ENCODE data around the gene PIP5K1A. TPM values are rescaled to one million over a fixed set of nuclear protein-coding genes. Genes with fewer than 3 reads are reported as not detected.
A peak's percentile ranks its signal among the peaks of the same experiment; 100 is the strongest.
"Not testable (repeated sequence)": the region's sequence is repeated elsewhere in the genome, so short reads cannot be mapped to it uniquely, and the experiment has no call there.

The PIP5K1A gene
- total RNA-seq, 1 donor from 2014 or later, result 44.4 TPM

DNA sequence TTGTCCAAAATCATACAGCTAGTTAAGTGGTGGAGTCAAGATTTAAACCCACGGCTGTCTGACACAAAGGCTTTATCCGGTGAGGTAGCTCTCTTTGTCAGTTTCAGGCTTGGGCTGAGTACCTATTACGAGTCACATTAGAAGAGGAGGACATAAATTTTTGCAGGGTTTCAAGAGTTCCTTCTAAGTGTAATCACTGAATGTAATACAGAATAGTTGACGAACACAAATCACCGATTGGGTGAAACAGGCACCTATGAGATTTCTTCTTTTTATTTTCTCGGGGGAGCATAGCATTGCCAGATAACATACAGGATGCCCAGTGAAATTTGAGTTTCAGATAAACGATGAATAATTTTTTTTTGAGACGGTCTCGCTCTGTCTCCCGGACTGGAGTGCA, 57.0 kb downstream of the PIP5K1A start:
- peak; percentile 39 for DNase-seq

DNA sequence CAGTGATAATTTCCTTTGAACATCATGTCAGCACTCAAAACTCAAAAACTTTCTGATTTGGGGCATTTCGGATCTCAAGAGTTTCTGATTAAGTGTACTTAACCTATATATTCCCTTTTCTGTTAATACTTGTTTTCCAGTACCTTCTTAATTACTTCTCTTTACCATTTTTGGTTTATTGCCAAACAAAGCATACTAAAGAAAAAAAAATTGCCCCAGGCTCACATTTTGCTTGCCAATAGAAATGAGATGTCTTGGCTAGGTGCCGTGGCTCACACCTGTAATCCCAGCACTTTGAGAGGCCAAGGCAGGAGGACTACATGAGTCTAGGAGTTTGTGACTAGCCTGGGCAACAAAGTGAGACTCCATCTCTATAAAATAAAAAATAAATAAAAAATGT, 61.0 kb downstream of the PIP5K1A start:
- no peak for DNase-seq

GRCh38 chr1:151265446-151266236, 67.3 kb downstream of the PIP5K1A start:
- DNase-seq, result no peak

DNA sequence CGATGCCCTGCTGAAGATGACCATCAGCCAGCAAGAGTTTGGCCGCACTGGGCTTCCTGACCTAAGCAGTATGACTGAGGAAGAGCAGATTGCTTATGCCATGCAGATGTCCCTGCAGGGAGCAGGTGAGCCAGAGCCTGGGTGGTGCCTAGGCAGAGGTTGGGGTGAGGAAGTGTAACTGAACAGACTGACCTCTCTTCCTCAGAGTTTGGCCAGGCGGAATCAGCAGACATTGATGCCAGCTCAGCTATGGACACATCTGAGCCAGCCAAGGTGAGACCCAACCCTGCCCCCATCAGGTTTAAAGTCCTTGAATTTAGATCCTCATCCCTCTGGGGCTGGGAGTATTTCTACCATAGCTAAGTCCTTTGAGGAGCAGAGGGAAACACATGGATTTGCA, 68.0 kb downstream of the PIP5K1A start:
- DNase-seq, result no peak

DNA sequence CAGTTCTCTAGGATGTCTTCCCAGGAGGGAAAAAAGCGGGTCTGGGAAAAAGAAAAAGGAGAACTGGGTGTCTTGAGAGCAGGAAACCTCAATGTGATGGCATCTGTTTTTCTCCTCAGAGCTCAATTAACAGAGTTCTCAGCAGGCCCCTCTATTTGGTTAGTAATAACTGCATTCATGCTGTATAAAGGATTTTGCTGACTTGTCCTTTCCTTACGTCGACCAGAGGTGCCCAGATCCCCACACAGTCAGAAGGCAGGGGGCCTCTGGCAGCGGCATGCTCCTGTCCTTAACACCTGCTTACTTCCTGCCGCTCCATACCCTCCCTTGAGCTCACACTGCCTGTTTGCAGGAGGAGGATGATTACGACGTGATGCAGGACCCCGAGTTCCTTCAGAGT, 68.5 kb downstream of the PIP5K1A start:
- no peak for DNase-seq

DNA sequence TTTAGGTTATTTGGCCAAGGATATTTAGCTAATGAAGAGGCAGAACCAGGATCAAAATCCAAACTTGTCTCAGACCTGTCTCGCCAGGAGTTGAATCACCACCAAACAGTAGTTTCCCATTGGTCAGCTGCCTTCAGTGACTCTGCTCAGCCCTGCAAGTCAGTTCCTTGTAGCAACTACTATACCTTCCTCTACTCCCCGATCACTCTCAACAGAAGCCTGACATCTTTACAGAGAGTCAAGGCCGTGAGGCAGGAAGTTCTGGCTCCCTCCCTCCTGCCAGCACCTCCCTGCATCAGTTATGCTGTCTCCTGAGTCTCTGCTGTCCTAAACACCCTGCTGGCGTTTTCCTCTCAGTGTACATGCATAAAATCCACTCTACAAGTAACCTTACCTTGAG, 69.4 kb downstream of the PIP5K1A start:
- DNase-seq, result no peak

DNA sequence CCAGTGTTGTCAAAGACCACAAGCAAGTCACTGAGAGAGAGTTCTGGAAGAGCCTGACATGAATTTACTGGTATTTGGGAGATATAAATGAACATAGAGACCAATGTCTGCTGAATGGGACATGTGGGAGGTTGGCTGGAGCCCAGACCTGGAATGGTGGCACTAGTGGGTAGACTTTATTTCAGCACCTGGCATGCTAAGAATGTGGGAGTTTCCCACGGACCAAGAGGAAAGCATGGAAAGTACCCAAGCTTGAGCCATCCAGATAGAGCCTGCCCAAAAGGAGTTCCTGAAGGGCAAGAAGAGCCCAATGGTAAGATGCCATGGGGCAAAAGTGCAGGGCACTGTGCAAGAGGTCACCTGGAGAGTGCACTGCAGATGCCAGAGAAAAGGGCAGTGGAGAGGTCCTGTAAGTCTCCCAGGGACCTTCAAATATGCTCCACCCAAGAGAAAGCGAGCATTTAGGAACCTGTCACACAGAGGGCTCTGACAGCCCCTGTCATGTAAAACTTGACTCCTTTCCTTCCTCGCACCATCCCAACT, 75.6 kb downstream of the PIP5K1A start:
- DNase-seq, result no peak

DNA sequence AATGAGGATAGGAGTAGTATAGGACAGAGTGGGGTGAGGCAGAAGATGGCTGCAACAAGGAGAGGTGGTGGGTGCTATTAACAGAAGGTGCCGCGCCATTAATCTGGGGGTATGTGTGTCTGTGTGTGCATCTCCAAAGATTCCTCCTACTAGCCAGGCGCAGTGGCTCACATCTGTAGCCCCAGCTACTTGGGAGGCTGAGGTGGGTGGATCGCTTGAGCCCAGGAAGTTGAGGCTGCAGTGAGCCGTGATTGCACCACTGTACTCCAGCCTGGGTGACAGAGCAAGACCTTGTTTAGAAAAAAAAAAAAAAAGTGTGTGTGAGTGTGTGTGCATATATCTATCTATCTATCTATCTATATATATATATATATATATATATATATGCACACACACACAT, 77.0 kb downstream of the PIP5K1A start:
- DNase-seq, result not testable (repeated sequence)

DNA sequence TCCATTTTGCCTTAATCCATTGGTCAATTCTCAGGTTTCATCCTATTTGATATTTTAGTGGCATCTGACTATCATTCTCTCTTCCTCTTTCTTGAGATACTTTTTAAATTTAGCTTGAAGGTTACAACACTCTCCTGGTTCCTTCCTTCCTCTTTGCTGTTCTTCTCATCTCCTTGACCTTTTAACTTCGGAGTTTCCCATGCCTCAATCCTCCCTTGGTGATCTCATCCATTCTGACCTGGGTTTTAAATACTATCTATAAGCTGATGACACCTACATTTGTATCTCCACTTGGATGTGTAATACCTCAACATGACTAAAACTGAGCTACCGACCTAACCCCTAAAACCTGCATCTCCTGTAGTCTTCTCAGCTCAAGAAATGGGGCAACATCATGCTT, 78.9 kb downstream of the PIP5K1A start:
- DNase-seq, result no peak

GRCh38 chr1:151281225-151281968, 83.0 kb downstream of the PIP5K1A start:
- DNase-seq, result peak; percentile 98

DNA sequence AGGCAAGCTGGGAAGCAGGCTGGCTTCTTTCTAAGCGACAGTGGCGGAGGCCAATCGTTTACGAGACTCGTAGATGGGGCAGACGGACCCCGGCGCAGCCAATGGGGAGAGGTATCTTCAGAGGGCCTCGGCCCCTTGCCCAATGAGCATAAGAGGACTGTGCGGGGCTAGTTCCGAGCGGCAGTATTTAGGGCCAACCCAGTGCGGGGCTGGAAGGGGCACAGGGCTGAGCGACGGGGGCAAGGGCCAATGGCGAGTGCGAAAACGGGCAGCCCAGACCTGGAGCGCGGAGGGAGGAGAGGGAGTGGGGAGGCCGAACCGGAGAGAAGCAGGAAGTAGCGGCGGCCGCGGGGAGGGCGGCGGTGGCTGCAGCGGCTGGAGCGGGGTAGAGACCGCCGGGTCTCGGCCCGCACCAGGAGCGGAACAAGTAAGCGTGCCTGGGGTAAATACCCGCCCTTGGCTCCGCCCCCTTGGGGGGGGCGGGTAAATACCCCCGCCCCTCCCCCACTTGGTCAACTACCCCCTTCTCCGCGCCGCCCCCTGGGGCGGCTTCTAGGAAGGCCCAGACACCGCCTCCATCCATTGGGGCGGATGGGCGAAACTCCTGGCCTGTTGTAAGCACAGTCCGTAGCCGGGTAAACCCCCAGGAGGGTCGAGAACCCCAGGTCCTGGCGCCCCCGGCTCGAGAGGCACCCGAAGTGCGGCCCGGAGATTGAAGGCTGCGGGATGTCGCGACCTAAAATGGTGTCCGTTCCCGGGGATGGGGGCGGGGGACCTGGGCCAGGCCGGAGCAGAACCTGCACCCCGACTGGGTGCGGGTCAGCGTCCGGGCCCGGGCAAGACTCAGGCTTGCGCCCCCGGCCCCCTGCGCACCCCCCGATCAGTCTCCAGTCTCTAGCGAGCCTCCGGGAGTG, 83.9 kb downstream of the PIP5K1A start, which contains the start of gene ZNF687:
ZNF687 (plus strand) TSS at position 331 of the 914 bp plus-strand sequence. CDS start 3,993 bp downstream, outside the sequence.
- DNase-seq, result peak; percentile 100

DNA sequence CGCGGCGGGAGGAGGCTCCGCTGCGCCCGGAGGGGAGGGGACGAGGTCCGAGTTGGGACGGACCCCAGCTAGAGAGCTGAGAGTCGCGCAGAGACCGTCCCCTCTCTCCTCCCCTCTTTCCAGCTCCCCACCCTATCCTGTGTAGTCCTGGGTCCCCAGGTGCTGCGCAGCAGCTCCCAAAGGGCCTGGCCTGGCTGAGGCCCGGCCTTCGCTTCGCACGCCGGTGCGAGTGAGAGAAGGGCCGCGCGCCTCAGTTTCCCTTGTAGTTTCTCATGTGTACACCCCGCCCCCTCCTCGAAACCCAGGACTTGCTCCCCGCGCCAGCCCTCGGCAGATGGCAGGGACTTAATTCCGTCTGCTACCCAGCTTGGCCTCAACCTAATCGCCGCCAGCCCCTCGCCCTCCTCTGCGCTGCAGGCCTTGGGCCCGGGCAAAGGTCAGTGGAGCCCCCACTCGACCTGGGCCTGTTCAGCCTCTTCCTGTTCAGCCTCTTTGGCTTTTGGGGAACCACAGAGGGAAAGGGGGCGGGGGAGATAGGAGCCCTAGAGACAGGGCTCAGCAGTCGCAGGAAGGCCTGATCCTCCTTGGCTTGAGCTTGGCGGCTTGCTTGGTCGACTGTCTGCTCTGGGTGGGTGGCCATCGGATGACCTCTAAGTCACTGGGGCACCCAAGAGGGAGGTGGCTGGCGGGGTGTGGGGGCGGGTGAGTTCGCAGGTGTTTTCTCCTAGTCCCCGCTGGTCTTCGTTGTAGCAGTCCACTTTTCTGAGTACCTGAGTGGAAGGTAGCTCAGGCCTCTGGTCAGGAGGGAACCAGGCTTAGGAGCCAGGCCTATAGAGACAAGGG, 84.8 kb downstream of the PIP5K1A start:
- peak; percentile 21 for DNase-seq

GRCh38 chr1:151284013-151284577, 85.7 kb downstream of the PIP5K1A start:
- DNase-seq, result no peak

DNA sequence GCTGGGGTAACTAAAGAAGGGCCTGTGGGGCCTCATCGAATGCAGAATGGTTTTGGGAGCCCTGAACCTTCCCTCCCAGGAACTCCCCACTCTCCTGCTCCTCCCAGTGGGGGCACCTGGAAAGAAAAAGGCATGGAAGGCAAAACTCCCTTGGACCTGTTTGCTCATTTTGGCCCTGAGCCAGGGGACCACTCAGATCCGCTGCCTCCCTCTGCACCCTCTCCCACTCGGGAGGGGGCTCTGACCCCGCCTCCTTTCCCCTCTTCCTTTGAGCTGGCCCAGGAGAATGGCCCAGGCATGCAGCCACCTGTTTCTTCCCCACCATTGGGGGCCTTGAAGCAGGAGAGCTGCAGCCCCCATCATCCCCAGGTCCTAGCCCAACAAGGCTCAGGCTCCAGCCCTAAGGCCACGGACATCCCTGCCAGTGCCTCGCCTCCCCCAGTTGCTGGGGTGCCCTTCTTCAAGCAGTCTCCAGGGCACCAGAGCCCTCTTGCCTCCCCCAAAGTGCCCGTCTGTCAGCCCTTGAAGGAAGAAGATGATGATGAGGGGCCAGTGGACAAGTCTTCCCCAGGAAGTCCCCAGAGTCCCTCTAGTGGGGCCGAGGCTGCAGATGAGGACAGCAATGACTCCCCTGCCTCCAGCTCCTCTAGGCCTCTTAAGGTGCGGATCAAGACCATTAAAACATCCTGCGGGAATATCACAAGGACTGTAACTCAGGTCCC, 88.4 kb downstream of the PIP5K1A start:
- no peak for DNase-seq

- DNase-seq, result no peak
These were observed 89.0 kb downstream of the PIP5K1A start for GRCh38 chr1:151287341-151287699.

DNA sequence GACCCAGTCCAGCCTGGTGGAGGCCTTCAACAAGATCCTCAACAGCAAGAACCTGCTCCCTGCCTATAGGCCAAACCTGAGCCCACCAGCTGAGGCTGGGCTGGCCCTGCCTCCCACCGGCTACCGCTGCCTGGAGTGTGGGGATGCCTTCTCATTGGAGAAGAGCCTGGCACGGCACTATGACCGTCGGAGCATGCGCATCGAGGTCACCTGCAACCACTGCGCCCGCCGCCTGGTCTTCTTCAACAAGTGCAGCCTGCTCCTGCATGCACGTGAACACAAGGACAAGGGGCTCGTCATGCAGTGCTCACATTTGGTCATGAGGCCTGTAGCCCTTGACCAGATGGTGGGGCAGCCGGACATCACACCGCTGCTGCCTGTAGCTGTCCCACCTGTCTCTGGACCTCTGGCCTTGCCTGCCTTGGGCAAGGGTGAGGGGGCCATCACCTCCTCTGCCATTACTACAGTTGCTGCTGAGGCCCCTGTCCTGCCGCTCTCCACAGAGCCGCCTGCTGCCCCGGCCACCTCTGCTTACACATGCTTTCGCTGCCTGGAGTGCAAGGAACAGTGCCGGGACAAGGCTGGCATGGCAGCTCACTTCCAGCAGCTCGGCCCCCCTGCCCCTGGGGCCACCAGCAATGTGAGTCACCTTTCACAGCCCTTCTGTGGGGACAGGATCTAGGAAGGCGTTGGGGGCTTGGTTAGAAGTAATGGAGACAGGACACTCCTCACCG, 89.6 kb downstream of the PIP5K1A start:
- no peak for DNase-seq

DNA sequence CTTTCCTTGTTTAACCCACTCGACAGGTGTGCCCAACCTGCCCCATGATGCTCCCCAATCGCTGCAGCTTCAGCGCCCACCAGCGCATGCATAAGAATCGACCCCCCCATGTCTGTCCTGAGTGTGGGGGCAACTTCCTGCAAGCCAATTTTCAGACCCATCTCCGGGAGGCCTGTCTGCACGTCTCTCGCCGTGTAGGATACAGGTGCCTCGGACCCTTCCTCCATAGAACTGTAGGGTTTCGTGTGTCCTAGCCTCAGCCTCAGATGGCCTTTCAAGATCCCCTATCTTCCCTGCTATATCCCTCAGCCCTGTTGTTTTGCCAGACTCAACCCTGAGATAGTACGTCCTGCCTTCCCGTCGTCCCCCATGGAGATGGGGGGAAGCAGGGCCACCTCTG, 90.2 kb downstream of the PIP5K1A start:
- no peak for DNase-seq

GRCh38 chr1:151289080-151289935, 91.0 kb downstream of the PIP5K1A start:
- DNase-seq, result no peak
